ENCODE data around the gene SNW1. TPM values are rescaled to one million over a fixed set of nuclear protein-coding genes. Genes with fewer than 3 reads are reported as not detected.

Gene SNW1
- total and polyA plus RNA-seq, 2 of the 13 experiments (the other 11 are each of a cell fraction or from before 2014, with no cell fraction given): 23.2 to 65.8 TPM

GRCh38 chr14:77710364-77710763 is 50.6 kb downstream of the SNW1 start (continued):
- no peak for TF ChIP-seq ZBTB49 (CRISPR knock-in tag; IDR thresholded peaks at IDR 0.05; ENCODE audit: borderline replicate concordance)
- no peak for TF ChIP-seq NR2F2 (IDR thresholded peaks at IDR 0.05; ENCODE audit: borderline replicate concordance, low read depth)
- TF ChIP-seq NCOR1 (IDR thresholded peaks at IDR 0.05; ENCODE audit: borderline replicate concordance, low read length): peak; percentile 33; the same call in 1 of the 2 replicates
- TF ChIP-seq ZNF616 (CRISPR knock-in tag; IDR thresholded peaks at IDR 0.05; ENCODE audit: low read depth): no peak
- TF ChIP-seq GATAD2A (CRISPR knock-in tag; IDR thresholded peaks at IDR 0.05): peak; percentile 34
- no peak for TF ChIP-seq MXD4 (CRISPR knock-in tag; IDR thresholded peaks at IDR 0.05)
- TF ChIP-seq ZNF749 (CRISPR knock-in tag; IDR thresholded peaks at IDR 0.05; ENCODE audit: borderline replicate concordance): no peak
- TF ChIP-seq FOXP4 (CRISPR knock-in tag; IDR thresholded peaks at IDR 0.05): no peak
- no peak for TF ChIP-seq ZNF850 (CRISPR knock-in tag; conservative IDR thresholded peaks at IDR 0.05)
- TF ChIP-seq ZC3H13 (CRISPR knock-in tag; IDR thresholded peaks at IDR 0.05): no peak
- no peak for TF ChIP-seq RORA (CRISPR knock-in tag; IDR thresholded peaks at IDR 0.05)
- TF ChIP-seq ZBTB34 (CRISPR knock-in tag; IDR thresholded peaks at IDR 0.05): no peak
- no peak for TF ChIP-seq ZNF615 (CRISPR knock-in tag; IDR thresholded peaks at IDR 0.05; ENCODE audit: borderline replicate concordance)
- no peak for TF ChIP-seq NFE2L2 (IDR thresholded peaks at IDR 0.05; ENCODE audit: low read length)
- TF ChIP-seq ZSCAN20 (CRISPR knock-in tag; IDR thresholded peaks at IDR 0.05; ENCODE audit: borderline replicate concordance): no peak
- TF ChIP-seq PPARG (CRISPR knock-in tag; conservative IDR thresholded peaks at IDR 0.05): no peak
- TF ChIP-seq ASH2L (IDR thresholded peaks at IDR 0.05; ENCODE audit: insufficient read length, low read depth, low read length): peak; percentile 30
- TF ChIP-seq ZNF770 (CRISPR knock-in tag; IDR thresholded peaks at IDR 0.05): no peak
- TF ChIP-seq TIGD3 (CRISPR knock-in tag; IDR thresholded peaks at IDR 0.05; ENCODE audit: borderline replicate concordance): no peak
- no peak for TF ChIP-seq ZNF746 (CRISPR knock-in tag; IDR thresholded peaks at IDR 0.05)
- no peak for TF ChIP-seq HNRNPUL1 (IDR thresholded peaks at IDR 0.05; ENCODE audit: low read depth, low read length)
- no peak for TF ChIP-seq PHF20 (CRISPR knock-in tag; IDR thresholded peaks at IDR 0.05)
- TF ChIP-seq ZNF180 (CRISPR knock-in tag; IDR thresholded peaks at IDR 0.05; ENCODE audit: borderline replicate concordance, low read depth): no peak
